GM19099 (cell line): ENCODE results near the gene VAMP5.

Experiments used
- POLR2A ChIP-seq: IDR thresholded peaks from 3 replicates; pipeline ENCODE4 v1.6.1; 2011; ENCODE audit warnings: low read depth; ENCODE audit not compliant: insufficient read length; ENCODE audit errors: extremely low read depth

Gene VAMP5

GRCh38 chr2:85584354-85584856, at the start of gene VAMP5:
TSS of gene VAMP5 (plus strand) at chr2:85584431. CDS start at chr2:85584491, 60 bp downstream.
- TF ChIP-seq POLR2A, result peak; percentile 64

- TF ChIP-seq POLR2A, result no peak
Measured at GRCh38 chr2:85534881-85535280, 49.4 kb upstream of the VAMP5 start.

GRCh38 chr2:85536479-85536878, 47.8 kb upstream of the VAMP5 start:
- no peak for TF ChIP-seq POLR2A

GRCh38 chr2:85537600-85538506, 46.4 kb upstream of the VAMP5 start:
- peak; percentile 56 for TF ChIP-seq POLR2A

GRCh38 chr2:85538507-85539360, 45.5 kb upstream of the VAMP5 start, which contains the start of gene MAT2A:
TSS of gene MAT2A (plus strand) at chr2:85539168. CDS start at chr2:85539288, 120 bp downstream.
- peak; percentile 100 for TF ChIP-seq POLR2A

- TF ChIP-seq POLR2A, result no peak
Measured at GRCh38 chr2:85539361-85540132, 44.7 kb upstream of the VAMP5 start.

GRCh38 chr2:85540133-85540648, 44.0 kb upstream of the VAMP5 start:
- no peak for TF ChIP-seq POLR2A

GRCh38 chr2:85541262-85541661, 43.0 kb upstream of the VAMP5 start:
- TF ChIP-seq POLR2A, result no peak

GRCh38 chr2:85541753-85542457, 42.3 kb upstream of the VAMP5 start:
- TF ChIP-seq POLR2A, result no peak

- TF ChIP-seq POLR2A, result no peak
Measured at GRCh38 chr2:85542777-85543176, 41.5 kb upstream of the VAMP5 start.

GRCh38 chr2:85545780-85546240, 38.4 kb upstream of the VAMP5 start:
- TF ChIP-seq POLR2A, result no peak

GRCh38 chr2:85547089-85547858, 37.0 kb upstream of the VAMP5 start:
- no peak for TF ChIP-seq POLR2A
